DOHH2 (cell line): ENCODE results near the gene SHISAL1.
A peak's percentile ranks its signal among the peaks of the same experiment; 100 is the strongest.

Experiments used
- CTCF ChIP-seq: fragments of 200-600 bp; sonication (generic); IDR thresholded peaks from one replicate; pipeline ENCODE4 v1.5.1; 2014; ENCODE audit warnings: antibody characterized with exemption, mild to moderate bottlenecking, low read depth, low read length; ENCODE audit not compliant: poor library complexity, severe bottlenecking
- EZH2phosphoT487 ChIP-seq: fragments of 200-600 bp; sonication (generic); IDR thresholded peaks from 2 replicates; pipeline ENCODE4 v1.6.1; 2017; ENCODE audit warnings: borderline replicate concordance, mild to moderate bottlenecking, antibody characterized with exemption, low read length, moderate library complexity, mixed read lengths

GRCh38 chr22:44357296-44357965 lies 44.7 kb upstream of the SHISAL1 start:
- TF ChIP-seq CTCF (peak; percentile 19), EZH2phosphoT487 (no peak)
